Gastroesophageal sphincter (tissue), 4 donors: ENCODE data around the gene RGS9. TPM values are rescaled to one million over a fixed set of nuclear protein-coding genes. Genes with fewer than 3 reads are reported as not detected.
A peak's percentile ranks its signal among the peaks of the same experiment; 100 is the strongest.

Source experiments
- ATAC-seq: fragments of 150-250 bp; one replicate; pipeline ENCODE4 v1.9.1; 2016; ENCODE audit warnings: mild to moderate bottlenecking, moderate library complexity
- H3K27ac ChIP-seq, 4 donors: fragments of 200-600 bp; sonication (generic) in 3 of 4; 1 replicate in 3 of 4; 2 replicates in 1 of 4; pipeline ENCODE4 v1.5.1; 2016 to 2019
- H3K27me3 ChIP-seq: fragments of 200-600 bp; sonication (generic); one replicate; pipeline ENCODE4 v1.5.1; 2019
- H3K36me3 ChIP-seq, 2 donors: fragments of 200-600 bp; sonication (generic); one replicate each; pipeline ENCODE4 v1.5.1; 2019; ENCODE audit warnings: control low read depth in 1 of 2
- H3K4me1 ChIP-seq, 3 donors: fragments of 200-600 bp; sonication (generic); 1 replicate in 2 of 3; 2 replicates in 1 of 3; pipeline ENCODE4 v1.5.1; 2016 to 2019; ENCODE audit warnings: control low read depth in 2 of 3
- H3K4me3 ChIP-seq, 2 donors: fragments of 200-600 bp; sonication (generic); one replicate each; pipeline ENCODE4 v1.5.1; 2019; ENCODE audit warnings: mild to moderate bottlenecking in 1 of 2, moderate library complexity in 1 of 2
- H3K9me3 ChIP-seq, 3 donors: fragments of 200-600 bp; sonication (generic); one replicate each; pipeline ENCODE4 v1.5.1; 2017 to 2019; ENCODE audit warnings: control low read depth in 2 of 3
- EP300 ChIP-seq: sonication (generic); formaldehyde crosslinking; IDR thresholded peaks from one replicate; pipeline ENCODE4 v1.6.1; 2017; ENCODE audit warnings: antibody characterized with exemption, mild to moderate bottlenecking
- POLR2A ChIP-seq, 2 donors: fragments of 450-650 bp; IDR thresholded peaks; one replicate each; pipeline ENCODE4 v1.6.1; 2017; ENCODE audit warnings: antibody characterized with exemption in 2 of 2, mild to moderate bottlenecking in 2 of 2, moderate library complexity in 1 of 2
- POLR2AphosphoS5 ChIP-seq: sonication (generic); formaldehyde crosslinking; IDR thresholded peaks from one replicate; pipeline ENCODE4 v1.6.1; 2017; ENCODE audit warnings: antibody characterized with exemption
- WGBS, 2 donors: methylation state at CpG; one replicate each; pipeline ENCODE4 v1.1.5; 2018; ENCODE audit warnings: low coverage in 1 of 2; 5-methylcytosine and 5-hydroxymethylcytosine counted together
- total RNA-seq, 4 donors: library from RNA; depleted of rRNA; stranded (reverse); fragments of >200 nt; gene quantifications; one replicate each; pipeline ENCODE4 v1.1.0, GENCODE V29; 2016
- TF ChIP-seq, protein P1 (sequence below), 4 experiments: fragments of 200-600 bp in 2 of 4; fragments of 450-650 bp in 2 of 4; sonication (generic) in 1 of 4; IDR thresholded peaks; one replicate each; pipeline ENCODE4 v1.5.1; 2017 to 2019; ENCODE audit warnings: antibody characterized with exemption in 4 of 4, mild to moderate bottlenecking in 2 of 4, moderate library complexity in 2 of 4

The RGS9 gene
- total RNA-seq, 4 donors from 2014 or later: 17.4 to 43.9 (median 40.8) TPM

DNA sequence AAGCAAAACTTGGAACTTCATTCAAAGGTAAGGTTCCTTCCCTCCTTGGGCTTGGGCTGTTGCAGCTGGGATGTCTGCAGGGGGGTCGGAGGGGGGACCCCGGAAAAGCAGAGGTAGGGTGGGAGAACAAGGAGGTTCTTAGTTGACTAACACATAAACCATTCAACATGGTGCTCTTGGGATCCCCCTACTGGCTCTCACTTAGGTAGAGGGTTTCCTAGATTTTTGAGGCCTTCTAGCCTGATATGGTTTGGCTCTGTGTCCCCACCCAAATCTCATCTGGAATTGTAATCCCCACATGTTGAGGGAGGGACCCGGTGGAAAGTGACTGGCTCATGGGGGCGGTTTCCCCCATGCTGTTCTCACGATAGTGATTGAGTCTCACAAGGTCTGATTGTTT is 93.9 kb downstream of the RGS9 start:
- Histone ChIP-seq H3K36me3 (no peaks in the 10 kb centered on the region), H3K4me1 (peaks cover 0 to 10% (median 0%) of the 10 kb centered on the region in 3 donors), H3K27me3 (peaks cover 27% of the 10 kb centered on the region), H3K27ac (no peak overlapping the region), H3K4me3 (no peak overlapping the region), H3K9me3 (peaks cover 0 to under 1% (median 0%) of the 10 kb centered on the region in 3 donors)
- ATAC-seq: no peak
- WGBS, 2 donors: 34 to 67% methylated on average over 1 to 3 of the region's 5 CpGs
- TF ChIP-seq EP300 (no peak), POLR2AphosphoS5 (no peak), POLR2A (IDR thresholded peaks at IDR 0.05) (no peak)
- TF ChIP-seq, protein P1, sequence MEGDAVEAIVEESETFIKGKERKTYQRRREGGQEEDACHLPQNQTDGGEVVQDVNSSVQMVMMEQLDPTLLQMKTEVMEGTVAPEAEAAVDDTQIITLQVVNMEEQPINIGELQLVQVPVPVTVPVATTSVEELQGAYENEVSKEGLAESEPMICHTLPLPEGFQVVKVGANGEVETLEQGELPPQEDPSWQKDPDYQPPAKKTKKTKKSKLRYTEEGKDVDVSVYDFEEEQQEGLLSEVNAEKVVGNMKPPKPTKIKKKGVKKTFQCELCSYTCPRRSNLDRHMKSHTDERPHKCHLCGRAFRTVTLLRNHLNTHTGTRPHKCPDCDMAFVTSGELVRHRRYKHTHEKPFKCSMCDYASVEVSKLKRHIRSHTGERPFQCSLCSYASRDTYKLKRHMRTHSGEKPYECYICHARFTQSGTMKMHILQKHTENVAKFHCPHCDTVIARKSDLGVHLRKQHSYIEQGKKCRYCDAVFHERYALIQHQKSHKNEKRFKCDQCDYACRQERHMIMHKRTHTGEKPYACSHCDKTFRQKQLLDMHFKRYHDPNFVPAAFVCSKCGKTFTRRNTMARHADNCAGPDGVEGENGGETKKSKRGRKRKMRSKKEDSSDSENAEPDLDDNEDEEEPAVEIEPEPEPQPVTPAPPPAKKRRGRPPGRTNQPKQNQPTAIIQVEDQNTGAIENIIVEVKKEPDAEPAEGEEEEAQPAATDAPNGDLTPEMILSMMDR (IDR thresholded peaks at IDR 0.05): no peak

DNA sequence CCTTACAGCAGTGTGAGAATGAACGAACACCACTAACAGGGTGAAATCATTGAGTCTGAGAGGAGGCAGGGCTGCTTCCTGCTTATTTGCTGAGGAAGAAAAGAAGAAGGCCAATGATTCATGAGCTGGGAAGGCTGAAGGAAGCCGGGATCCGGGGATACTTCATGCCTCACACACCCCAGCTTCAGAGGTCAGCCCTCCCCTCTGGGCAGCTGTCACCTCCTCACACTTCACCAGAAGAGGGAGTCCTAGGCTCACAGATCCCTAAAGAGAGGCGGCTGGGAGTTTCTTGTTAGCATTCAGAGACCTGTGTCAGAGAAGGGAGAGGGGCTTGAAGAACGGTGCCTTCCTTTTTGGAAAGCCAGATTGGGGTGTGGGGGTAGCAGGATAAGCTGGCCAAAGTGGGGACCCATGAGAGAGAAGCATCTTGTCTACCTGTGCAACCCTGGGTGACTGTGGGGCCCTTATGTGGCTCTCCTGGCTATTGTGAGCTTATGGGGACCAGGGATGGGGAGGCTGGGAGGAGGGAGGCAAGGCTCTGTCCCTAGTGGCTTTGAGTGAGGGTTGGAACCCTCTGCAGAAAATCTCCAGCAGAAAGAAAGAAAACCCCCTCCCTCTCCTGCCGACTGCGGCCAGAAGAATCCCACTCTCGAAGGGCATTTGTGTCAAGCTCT is 94.6 kb downstream of the RGS9 start:
- H3K27ac ChIP-seq: no peak overlapping the region
- H3K27me3 ChIP-seq: peaks cover 24% of the 10 kb centered on the region
- no peaks in the 10 kb centered on the region for H3K36me3 ChIP-seq
- peak; percentile 75 for ATAC-seq
- no peak overlapping the region for H3K4me3 ChIP-seq
- 40 to 100% methylated on average over 1 to 8 of the region's 8 CpGs for WGBS, 2 donors
- TF ChIP-seq, protein P1 (IDR thresholded peaks at IDR 0.05): peak in 3 of 4 experiments; percentile 54 to 75 (median 73)
- TF ChIP-seq EP300: no peak
- no peak for TF ChIP-seq POLR2A (IDR thresholded peaks at IDR 0.05)
- TF ChIP-seq POLR2AphosphoS5: no peak
- H3K9me3 ChIP-seq: peaks cover 0 to 6% (median 0%) of the 10 kb centered on the region in 3 donors
- peaks cover 0 to 10% (median 0%) of the 10 kb centered on the region in 3 donors for H3K4me1 ChIP-seq

DNA sequence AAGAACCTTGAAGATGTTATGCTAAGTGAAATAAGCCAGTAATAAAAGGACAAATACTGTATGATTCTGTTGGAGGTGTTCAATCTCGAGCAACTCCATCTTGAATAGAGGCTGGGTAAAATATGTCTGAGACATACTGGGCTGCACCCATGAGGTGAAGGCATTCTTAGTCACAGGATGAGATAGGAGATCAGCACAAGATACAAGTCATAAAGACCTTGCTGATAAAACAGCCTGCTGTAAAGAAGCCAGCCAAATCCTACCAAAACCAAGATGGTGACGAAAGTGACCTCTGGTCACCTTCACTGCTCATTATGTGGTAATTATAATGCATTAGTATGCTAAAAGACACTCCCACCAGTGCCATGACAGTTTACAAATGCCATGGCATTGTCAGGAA is 98.1 kb downstream of the RGS9 start:
- Histone ChIP-seq H3K27ac (no peak overlapping the region), H3K9me3 (peaks cover 0 to 6% (median 0%) of the 10 kb centered on the region in 3 donors), H3K4me1 (no peaks in the 10 kb centered on the region), H3K27me3 (peaks cover 4% of the 10 kb centered on the region), H3K36me3 (no peaks in the 10 kb centered on the region), H3K4me3 (no peak overlapping the region)
- no peak for ATAC-seq
- WGBS, 2 donors: 82 to 94% methylated on average over 2 of the region's 2 CpGs
- TF ChIP-seq EP300 (no peak), POLR2A (IDR thresholded peaks at IDR 0.05) (no peak), POLR2AphosphoS5 (no peak)
- TF ChIP-seq, protein P1 (IDR thresholded peaks at IDR 0.05): no peak

DNA sequence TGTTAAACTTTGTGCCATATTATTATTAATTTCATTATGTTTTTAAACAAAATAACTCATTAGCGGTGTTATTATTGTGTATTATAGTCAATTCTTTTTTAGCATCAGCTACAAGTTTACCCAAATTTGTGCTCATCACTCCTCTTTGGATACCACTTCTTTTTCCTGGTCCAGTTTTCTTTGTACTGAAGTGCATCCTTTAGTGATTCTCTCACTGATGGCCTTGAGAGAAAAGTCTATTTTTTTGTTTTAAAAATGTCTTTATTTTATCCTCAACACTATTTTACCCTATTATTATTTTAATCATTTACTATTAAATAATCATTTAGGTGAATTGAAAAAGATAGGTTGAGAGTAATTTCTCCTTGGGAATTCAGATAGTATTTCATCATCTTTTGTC is 99.2 kb downstream of the RGS9 start:
- Histone ChIP-seq H3K36me3 (no peaks in the 10 kb centered on the region), H3K4me1 (no peaks in the 10 kb centered on the region), H3K27ac (no peak overlapping the region), H3K27me3 (no peaks in the 10 kb centered on the region), H3K4me3 (no peak overlapping the region), H3K9me3 (peaks cover 0 to 6% (median 0%) of the 10 kb centered on the region in 3 donors)
- TF ChIP-seq EP300 (no peak), POLR2AphosphoS5 (no peak), POLR2A (IDR thresholded peaks at IDR 0.05) (no peak)
- TF ChIP-seq, protein P1 (IDR thresholded peaks at IDR 0.05): no peak
- WGBS, 2 donors: 94 to 100% methylated on average over 1 of the region's 1 CpG
- ATAC-seq: no peak
